Left hindlimb (tissue), 1 donor: ENCODE measurements around the gene OPN4.

Experiments used
- DNase-seq: peaks from one replicate; pipeline ENCODE4 v3.0.0-alpha.2; 2018

Gene OPN4

GRCh38 chr10:86662186-86663045 lies 8.1 kb downstream of the OPN4 start:
- peak; percentile 24 for DNase-seq

DNA sequence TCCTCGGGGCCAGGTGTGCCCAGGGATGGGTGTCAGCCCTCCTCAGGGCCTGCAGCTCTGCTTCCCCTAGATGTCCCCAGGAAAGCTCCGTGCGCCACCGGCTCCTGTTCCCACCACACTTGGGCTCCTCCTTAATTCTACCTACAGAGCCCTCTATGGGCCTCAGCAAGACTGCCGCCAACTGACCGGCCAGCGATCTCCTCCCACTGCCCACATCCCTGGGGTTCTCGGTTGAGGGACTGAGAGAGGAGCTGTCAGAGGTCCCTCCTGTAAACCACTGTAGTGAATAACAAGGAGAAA lies 8.6 kb downstream of the OPN4 start:
- DNase-seq = peak; percentile 23

GRCh38 chr10:86663576-86664339 lies 9.4 kb downstream of the OPN4 start:
- peak; percentile 29 for DNase-seq

DNA sequence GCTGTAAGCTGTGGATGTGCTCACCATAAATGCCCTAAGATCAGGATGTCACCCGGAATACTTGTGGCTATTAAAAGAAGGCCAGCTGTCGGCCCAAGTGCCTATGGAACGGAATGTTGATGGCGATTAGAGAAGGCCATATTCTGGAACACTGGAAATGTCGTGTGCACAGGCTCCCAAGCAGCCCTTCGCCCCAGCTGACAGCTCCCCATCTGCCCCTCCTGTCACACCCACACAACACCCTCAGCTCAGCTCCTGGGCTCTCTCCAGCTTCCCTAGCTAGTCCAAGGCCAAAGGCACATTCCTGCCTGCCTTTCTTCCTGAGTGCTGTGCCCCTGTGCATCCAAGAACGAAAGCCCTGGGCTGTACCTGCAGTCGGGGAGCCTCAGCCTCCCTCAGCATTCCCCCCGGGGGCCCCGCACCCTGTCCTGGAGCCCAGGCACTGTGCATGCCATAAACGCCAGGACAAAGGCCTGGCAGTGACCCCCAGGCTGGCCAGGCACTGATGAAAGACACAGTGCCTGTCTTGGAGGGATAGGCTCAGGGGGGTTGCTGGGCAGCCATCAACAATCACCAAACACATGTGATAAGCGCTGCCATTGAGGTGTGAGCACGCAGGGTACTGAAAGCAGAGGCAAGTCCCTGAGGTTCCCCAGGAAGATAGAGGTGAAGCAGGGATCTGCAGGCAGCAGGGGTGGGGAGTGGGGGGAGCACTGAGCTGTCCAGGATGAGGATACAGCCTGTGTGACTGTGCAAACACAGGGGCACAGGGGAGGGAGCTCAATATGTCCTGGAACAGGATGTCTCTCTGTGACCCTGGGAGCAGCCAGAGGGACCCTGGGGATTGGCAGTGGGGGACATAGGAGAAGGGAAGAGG lies 10.2 kb downstream of the OPN4 start:
- no peak for DNase-seq

- DNase-seq = no peak
Observed at GRCh38 chr10:86665218-86665607, 10.9 kb downstream of the OPN4 start.

GRCh38 chr10:86665868-86666267 lies 11.5 kb downstream of the OPN4 start:
- no peak for DNase-seq

DNA sequence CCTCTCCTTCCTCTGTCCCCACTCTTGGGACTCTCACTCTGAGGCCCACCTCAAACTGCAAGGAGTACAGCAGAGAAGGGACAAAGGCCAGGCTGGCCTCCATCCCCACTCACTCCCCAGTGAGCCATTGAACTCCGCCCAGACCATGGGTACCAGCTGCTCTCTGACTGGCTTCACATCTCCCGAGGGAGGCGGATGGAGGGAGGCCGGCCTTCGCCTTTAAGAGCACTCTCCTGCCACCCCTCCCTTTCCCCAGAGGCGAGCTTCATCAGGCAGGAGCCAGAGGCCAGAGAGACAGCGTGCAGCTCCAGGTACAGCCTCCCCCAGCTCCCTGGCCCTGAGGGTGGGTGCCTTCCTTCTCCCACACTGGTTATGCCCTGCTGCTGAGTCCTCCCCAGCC lies 12.2 kb downstream of the OPN4 start:
- no peak for DNase-seq

GRCh38 chr10:86667421-86668181 lies 13.3 kb downstream of the OPN4 start:
- peak; percentile 67 for DNase-seq

DNA sequence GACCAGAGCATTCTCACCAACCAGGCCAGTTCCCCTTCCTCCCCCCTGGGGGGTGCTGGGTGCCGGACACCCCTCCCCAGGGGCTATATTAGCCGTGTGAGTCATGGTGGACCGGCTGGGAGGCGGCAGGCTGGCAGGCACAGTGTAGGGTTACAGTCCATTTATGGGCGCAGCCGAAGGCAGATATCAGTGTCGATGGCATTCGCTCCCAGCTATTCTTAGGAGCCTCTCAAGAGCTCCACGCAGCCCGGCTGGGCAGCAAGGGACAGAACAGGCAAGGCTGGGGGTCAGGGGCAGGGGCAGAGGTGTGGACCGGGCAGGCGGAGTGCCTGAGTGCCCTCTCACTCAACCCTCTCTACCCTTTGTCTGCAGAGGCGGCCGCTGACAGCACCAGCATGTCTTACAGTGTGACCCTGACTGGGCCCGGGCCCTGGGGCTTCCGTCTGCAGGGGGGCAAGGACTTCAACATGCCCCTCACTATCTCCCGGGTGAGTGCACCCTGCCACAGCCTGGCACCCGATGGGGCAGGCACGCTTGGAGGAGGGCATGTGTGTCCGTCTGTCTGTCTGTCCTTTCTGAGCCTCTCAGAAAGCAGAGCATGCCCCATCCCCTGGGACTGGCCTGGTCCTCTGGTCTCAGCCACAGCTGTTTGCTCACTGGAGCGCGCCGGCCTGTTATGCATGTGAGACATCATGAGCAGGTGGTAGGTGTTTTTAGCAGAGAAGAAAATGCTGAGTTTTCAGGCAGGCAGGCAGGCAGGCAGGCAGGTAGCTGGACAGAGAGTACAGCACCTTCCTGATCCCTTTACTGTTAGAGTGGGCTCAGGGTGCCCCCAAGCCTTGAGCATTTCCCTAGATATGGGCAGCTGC lies 14.2 kb downstream of the OPN4 start, which contains the start of gene LDB3:
TSS of gene LDB3 (plus strand) at position 215 of the 869 bp plus-strand sequence. CDS start at position 396, 181 bp downstream.
- DNase-seq = no peak

- no peak for DNase-seq
Observed at GRCh38 chr10:86670290-86670811, 16.0 kb downstream of the OPN4 start.

DNA sequence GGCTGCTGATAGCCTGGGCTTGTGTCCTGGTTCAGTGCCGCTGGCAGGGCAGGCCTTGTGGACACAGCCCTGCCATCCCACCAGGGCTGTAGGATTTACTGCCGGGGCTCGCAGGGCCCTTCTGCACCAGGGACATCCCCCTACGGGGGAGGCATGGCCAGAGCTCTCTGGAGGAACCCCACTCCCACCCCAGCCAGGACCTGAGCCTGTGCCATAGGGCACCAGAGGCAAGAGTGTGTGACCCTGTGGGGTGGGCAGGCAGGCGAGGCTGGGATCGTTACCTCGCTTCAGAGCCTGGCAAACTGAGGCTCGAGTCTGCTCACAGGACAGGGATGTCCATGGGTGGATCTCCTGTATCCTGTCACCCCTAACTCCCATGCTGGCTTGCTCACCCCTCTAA lies 16.5 kb downstream of the OPN4 start:
- DNase-seq = no peak

DNA sequence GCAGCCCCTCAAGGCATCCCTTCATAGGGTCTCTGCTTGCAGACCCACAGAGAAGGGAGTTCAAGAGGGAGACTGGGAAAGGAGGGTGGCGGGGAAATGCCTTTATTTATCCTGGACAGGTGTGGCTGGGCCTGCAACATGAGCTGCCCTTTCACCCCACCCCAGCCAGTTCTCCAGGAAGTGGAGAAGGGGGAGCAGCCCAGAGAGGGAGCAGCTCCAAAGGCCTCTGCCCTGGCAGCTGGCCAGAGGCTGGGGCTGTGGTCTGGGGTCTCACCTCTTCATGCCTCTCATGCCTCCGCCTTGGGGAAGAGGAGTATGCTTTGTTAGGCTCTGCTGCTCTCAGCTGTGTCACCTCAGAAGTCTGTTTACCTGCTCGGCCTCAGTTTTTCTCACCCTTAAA lies 17.1 kb downstream of the OPN4 start:
- DNase-seq = no peak

- peak; percentile 63 for DNase-seq
Observed at GRCh38 chr10:86671985-86672710, 17.8 kb downstream of the OPN4 start.

DNA sequence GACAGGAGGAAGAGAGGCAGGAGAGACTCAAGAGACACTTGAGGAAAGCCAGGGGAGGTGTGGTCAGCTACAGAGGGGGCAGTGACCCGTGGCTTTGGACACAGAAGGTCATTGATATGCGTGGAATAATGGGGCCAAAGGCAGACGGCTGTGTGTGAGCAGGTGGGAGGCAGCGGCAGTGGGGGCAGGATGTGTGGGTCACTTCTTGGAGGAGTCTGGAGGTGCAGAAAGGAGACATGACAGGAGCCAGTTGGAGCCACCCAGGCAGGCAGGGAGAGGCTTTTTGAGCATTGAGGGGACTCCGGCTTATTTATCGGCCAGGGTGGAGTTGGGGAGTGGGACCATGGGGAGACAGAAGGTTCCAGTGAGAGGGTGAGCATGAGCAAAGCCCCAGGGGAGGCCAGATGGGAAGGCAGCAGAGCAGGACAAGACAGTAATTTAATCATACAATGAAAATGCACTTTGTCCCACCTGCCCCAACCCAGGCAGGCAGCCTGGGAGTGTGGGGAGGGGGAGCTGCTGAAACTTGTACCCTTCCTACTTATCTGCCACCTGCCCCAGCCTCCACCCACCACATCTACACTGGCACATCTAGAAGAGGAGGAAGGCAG lies 19.0 kb downstream of the OPN4 start:
- no peak for DNase-seq

DNA sequence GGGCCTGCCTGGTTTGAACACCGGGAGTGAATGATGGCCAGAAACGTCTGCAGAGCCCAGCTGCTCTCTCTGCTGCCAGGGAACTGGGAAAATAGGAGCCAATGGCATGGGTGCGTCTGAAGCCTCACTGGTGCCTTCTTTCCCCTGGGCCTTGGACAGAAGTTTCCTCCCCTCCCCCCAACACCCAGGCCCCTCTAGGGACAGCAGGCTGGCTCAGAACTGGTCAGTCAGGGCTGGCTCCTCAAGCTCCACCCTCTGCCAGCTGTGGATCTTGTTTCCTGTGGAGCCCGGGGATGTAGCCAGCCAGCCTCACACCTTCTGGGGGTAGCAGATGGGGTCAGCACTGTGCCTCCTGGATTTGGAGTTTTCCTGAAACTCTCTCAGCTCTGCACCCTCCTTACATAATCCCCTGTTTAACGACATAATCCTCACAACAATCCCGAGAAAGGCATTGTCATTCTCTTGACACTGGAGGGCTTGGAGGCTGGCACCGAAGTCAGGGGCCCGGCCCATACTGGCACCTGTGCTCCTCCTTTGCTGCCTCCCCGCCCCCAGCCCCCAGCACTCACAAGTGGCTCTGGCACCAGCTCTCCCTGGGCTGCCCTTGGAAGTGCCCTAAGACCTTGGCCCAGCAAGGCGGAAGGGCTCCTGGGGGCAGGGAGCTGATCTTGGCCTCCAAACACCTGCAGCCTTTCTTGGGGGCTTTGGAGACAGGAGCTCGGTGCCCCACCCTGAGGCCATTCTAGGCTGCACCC lies 19.7 kb downstream of the OPN4 start:
- DNase-seq = no peak

DNA sequence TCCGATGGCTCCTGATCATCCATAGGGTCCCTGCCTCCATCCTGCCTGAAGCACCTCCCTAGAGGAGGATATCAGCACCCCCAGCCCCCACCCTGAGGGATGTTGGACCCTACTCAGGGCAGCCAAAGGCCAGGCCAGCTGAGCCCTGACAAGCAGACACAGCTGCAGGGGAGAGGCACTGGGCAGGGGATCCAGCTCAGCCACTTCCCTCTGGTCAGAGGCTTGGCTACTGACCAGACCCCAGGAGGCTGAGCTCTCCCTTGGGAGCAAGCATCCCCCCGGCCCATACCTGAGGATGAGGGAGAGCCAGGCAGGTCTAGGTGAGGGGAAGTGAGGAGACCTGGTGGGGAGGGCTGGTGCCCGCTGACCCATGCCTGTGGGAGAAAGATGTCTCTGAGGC lies 20.6 kb downstream of the OPN4 start:
- no peak for DNase-seq

GRCh38 chr10:86677374-86677773 lies 23.0 kb downstream of the OPN4 start:
- no peak for DNase-seq

- DNase-seq = no peak
Observed at GRCh38 chr10:86678999-86679792, 24.8 kb downstream of the OPN4 start.
